OCI-LY1 (cell line): ENCODE data around the gene ATP1B1.

ENCODE experiments used
- CTCF ChIP-seq: fragments of 200-600 bp; sonication (generic), shearing (Covaris generic); IDR thresholded peaks from 2 replicates; pipeline ENCODE4 v1.5.1; 2017; ENCODE audit warnings: mild to moderate bottlenecking, antibody characterized with exemption, low read length, moderate library complexity, mixed read lengths
- EZH2 ChIP-seq: fragments of 200-600 bp; sonication (generic), shearing (Covaris generic); IDR thresholded peaks from 2 replicates; pipeline ENCODE4 v1.8.0; 2017; ENCODE audit warnings: borderline replicate concordance, mixed run types, mild to moderate bottlenecking, antibody characterized with exemption, low read length, moderate library complexity, mixed read lengths

GRCh38 chr1:169064103-169064502 is 42.4 kb upstream of the ATP1B1 start:
- no peak for TF ChIP-seq EZH2
- TF ChIP-seq CTCF, result no peak
